Measurements from ENCODE around the gene FAM241A. TPM values are rescaled to one million over a fixed set of nuclear protein-coding genes. Genes with fewer than 3 reads are reported as not detected.

FAM241A gene
- total and polyA plus RNA-seq, 9 of the 15 experiments (the other 6 are each of a cell fraction or from before 2014, with no cell fraction given), result 2.3 to 8.5 (median 5.3) TPM

DNA sequence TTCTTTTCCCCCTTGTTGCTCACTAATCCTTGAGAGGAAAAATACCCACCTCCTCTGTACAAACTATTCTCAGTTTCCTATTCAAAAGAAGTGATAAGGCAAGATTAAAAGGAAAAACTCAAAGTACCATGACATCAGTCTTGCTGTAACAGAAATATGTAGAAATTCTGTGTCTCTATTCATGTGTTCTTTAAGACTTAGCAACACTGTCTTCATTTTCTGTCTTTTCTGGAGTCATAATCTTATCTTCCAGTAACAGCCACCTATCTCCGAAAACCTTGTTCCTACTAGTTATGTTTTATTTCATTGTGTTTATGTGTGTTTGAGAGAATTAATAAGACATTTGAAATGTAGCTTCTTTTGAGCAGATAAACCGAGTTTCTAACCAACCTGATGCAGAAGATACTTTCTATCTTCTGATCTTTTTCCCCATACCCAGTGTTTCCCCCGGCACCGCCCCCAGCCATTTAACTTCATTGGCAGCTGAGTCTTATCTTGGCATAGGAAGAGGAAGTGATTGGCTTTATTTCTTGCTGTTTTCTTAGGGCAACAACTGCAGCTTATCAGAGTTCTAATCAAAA lies 8.0 kb downstream of the FAM241A start (continued):
- TF ChIP-seq DIDO1 (tag; IDR thresholded peaks at IDR 0.05; ENCODE audit: low read depth) (no peak), GATA2 (CRISPR knock-in tag; IDR thresholded peaks at IDR 0.05) (peak; percentile 48; the same call in 1 of the 2 replicates), SP1 (CRISPR knock-in tag; IDR thresholded peaks at IDR 0.05) (no peak), SMARCC2 (IDR thresholded peaks at IDR 0.05; ENCODE audit: low read depth) (peak; percentile 84), ZNF445 (CRISPR knock-in tag; IDR thresholded peaks at IDR 0.05; ENCODE audit: low read depth) (no peak), TCF3 (CRISPR knock-in tag; IDR thresholded peaks at IDR 0.05) (peak; percentile 82), ZNF23 (CRISPR knock-in tag; IDR thresholded peaks at IDR 0.05) (no peak), COPS2 (conservative IDR thresholded peaks at IDR 0.05) (no peak), KLF1 (tag; IDR thresholded peaks at IDR 0.05) (no peak), KHSRP (IDR thresholded peaks at IDR 0.05) (no peak), KDM1A (IDR thresholded peaks at IDR 0.05) (peak; percentile 18 to 59; a peak in 2 of 4 replicates), MAZ (CRISPR knock-in tag; conservative IDR thresholded peaks at IDR 0.05 in 1 of 2, IDR thresholded peaks at IDR 0.05 in 1 of 2) (0 out of 4 replicates have a peak, but pooled peaks of 1 of the 2 experiments have one; percentile 15), HDAC2 (IDR thresholded peaks at IDR 0.05) (peak; percentile 65; the same call in 1 of the 2 replicates), MTA3 (IDR thresholded peaks at IDR 0.05; ENCODE audit: borderline replicate concordance) (peak; percentile 66; the same call in 1 of the 2 replicates), ARID1B (IDR thresholded peaks at IDR 0.05) (peak; percentile 94), TSC22D4 (tag; IDR thresholded peaks at IDR 0.05) (no peak), TBL1XR1 (IDR thresholded peaks at IDR 0.05; ENCODE audit: low read length in 2 of 2) (peak in 1 of 2 experiments; percentile 30; a peak in 1 of 4 replicates)
- TF ChIP-seq, protein P1, sequence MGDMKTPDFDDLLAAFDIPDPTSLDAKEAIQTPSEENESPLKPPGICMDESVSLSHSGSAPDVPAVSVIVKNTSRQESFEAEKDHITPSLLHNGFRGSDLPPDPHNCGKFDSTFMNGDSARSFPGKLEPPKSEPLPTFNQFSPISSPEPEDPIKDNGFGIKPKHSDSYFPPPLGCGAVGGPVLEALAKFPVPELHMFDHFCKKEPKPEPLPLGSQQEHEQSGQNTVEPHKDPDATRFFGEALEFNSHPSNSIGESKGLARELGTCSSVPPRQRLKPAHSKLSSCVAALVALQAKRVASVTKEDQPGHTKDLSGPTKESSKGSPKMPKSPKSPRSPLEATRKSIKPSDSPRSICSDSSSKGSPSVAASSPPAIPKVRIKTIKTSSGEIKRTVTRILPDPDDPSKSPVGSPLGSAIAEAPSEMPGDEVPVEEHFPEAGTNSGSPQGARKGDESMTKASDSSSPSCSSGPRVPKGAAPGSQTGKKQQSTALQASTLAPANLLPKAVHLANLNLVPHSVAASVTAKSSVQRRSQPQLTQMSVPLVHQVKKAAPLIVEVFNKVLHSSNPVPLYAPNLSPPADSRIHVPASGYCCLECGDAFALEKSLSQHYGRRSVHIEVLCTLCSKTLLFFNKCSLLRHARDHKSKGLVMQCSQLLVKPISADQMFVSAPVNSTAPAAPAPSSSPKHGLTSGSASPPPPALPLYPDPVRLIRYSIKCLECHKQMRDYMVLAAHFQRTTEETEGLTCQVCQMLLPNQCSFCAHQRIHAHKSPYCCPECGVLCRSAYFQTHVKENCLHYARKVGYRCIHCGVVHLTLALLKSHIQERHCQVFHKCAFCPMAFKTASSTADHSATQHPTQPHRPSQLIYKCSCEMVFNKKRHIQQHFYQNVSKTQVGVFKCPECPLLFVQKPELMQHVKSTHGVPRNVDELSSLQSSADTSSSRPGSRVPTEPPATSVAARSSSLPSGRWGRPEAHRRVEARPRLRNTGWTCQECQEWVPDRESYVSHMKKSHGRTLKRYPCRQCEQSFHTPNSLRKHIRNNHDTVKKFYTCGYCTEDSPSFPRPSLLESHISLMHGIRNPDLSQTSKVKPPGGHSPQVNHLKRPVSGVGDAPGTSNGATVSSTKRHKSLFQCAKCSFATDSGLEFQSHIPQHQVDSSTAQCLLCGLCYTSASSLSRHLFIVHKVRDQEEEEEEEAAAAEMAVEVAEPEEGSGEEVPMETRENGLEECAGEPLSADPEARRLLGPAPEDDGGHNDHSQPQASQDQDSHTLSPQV (IDR thresholded peaks at IDR 0.05), result peak; percentile 61

All from K562 (cell line).